Measurements from ENCODE around the gene SRSF3. TPM values are rescaled to one million over a fixed set of nuclear protein-coding genes. Genes with fewer than 3 reads are reported as not detected.

SRSF3 gene
- total RNA-seq, 4 donors from 2014 or later = 98.8 to 239 (median 179) TPM

DNA sequence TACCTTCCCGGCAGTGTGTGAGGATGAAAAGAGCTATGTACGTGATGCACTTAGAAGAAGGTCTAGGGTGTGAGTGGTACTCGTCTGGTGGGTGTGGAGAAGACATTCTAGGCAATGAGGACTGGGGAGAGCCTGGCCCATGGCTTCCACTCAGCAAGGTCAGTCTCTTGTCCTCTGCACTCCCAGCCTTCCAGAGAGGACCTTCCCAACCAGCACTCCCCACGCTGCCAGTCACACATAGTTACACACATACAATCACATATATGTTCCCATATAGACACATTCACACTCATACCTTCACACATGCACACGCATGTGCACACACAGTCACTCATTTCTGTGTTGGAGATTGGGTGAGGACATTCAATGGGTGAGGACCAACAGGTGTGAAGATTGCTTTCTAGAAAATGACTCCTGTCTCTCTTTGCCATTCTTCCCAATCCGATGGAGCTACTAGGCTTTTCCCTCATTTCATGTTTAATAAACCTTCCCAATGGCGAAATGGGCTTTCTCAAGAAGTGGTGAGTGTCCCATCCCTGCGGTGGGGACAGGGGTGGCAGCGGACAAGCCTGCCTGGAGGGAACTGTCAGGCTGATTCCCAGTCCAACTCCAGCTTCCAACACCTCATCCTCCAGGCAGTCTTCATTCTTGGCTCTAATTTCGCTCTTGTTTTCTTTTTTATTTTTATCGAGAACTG, 30.4 kb downstream of the SRSF3 start:
- H3K36me3 ChIP-seq = no peaks in the 10 kb centered on the region
- no peaks in the 10 kb centered on the region for H3K9me3 ChIP-seq
- H3K27ac ChIP-seq = peak overlapping the region; percentile 67 to 73
- H3K27me3 ChIP-seq = no peaks in the 10 kb centered on the region
- intact Hi-C loops (cut with DNase I; ENCODE audit: low total_unique reads) = loop anchor here (5.0 kb wide), 1 partner anchor 58 kb away; no protein-coding TSS in a partner anchor
- no peak for DNase-seq
- peaks cover 15 to 19% of the 10 kb centered on the region in 2 donors for H3K4me1 ChIP-seq
- TF ChIP-seq, protein P1, sequence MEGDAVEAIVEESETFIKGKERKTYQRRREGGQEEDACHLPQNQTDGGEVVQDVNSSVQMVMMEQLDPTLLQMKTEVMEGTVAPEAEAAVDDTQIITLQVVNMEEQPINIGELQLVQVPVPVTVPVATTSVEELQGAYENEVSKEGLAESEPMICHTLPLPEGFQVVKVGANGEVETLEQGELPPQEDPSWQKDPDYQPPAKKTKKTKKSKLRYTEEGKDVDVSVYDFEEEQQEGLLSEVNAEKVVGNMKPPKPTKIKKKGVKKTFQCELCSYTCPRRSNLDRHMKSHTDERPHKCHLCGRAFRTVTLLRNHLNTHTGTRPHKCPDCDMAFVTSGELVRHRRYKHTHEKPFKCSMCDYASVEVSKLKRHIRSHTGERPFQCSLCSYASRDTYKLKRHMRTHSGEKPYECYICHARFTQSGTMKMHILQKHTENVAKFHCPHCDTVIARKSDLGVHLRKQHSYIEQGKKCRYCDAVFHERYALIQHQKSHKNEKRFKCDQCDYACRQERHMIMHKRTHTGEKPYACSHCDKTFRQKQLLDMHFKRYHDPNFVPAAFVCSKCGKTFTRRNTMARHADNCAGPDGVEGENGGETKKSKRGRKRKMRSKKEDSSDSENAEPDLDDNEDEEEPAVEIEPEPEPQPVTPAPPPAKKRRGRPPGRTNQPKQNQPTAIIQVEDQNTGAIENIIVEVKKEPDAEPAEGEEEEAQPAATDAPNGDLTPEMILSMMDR (IDR thresholded peaks at IDR 0.05) = no peak
- no peak for TF ChIP-seq POLR2A (IDR thresholded peaks at IDR 0.05)
- H3K4me3 ChIP-seq = no peak overlapping the region

DNA sequence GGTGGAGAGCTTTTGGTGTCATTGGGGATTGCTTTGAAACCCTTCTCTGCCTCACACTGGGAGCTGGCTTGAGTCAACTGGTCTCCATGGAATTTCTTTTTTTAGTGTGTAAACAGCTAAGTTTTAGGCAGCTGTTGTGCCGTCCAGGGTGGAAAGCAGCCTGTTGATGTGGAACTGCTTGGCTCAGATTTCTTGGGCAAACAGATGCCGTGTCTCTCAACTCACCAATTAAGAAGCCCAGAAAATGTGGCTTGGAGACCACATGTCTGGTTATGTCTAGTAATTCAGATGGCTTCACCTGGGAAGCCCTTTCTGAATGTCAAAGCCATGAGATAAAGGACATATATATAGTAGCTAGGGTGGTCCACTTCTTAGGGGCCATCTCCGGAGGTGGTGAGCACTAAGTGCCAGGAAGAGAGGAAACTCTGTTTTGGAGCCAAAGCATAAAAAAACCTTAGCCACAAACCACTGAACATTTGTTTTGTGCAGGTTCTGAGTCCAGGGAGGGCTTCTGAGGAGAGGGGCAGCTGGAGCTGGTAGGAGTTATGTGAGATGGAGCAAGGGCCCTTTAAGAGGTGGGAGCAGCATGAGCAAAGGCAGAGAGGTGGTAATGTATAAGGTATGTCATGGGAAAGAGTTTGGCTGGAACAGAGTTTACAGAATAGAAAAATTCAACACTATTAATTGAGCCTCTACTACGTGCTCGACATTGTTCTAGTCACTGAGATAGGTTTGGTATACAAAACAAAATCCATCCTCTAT, 31.2 kb downstream of the SRSF3 start:
- Histone ChIP-seq H3K4me1 (peaks cover 15 to 19% of the 10 kb centered on the region in 2 donors), H3K27me3 (no peaks in the 10 kb centered on the region), H3K4me3 (no peak overlapping the region), H3K9me3 (no peaks in the 10 kb centered on the region), H3K27ac (peak overlapping the region; percentile 67 to 73), H3K36me3 (no peaks in the 10 kb centered on the region)
- DNase-seq = peak; percentile 37 to 47
- no peak for TF ChIP-seq POLR2A (IDR thresholded peaks at IDR 0.05)
- TF ChIP-seq, protein P1 (IDR thresholded peaks at IDR 0.05) = no peak
- intact Hi-C loops (cut with DNase I; ENCODE audit: low total_unique reads) = no loop called here

GRCh38 chr6:36626636-36627035, 32.5 kb downstream of the SRSF3 start:
- H3K27me3 ChIP-seq = no peaks in the 10 kb centered on the region
- H3K27ac ChIP-seq = peak overlapping the region; percentile 27 to 86
- no peak overlapping the region for H3K4me3 ChIP-seq
- no peak for DNase-seq
- no peaks in the 10 kb centered on the region for H3K9me3 ChIP-seq
- H3K36me3 ChIP-seq = no peaks in the 10 kb centered on the region
- TF ChIP-seq, protein P1 (IDR thresholded peaks at IDR 0.05) = no peak
- TF ChIP-seq POLR2A (IDR thresholded peaks at IDR 0.05) = no peak
- intact Hi-C loops (cut with DNase I; ENCODE audit: low total_unique reads) = no loop called here
- peaks cover 15 to 19% of the 10 kb centered on the region in 2 donors for H3K4me1 ChIP-seq

DNA sequence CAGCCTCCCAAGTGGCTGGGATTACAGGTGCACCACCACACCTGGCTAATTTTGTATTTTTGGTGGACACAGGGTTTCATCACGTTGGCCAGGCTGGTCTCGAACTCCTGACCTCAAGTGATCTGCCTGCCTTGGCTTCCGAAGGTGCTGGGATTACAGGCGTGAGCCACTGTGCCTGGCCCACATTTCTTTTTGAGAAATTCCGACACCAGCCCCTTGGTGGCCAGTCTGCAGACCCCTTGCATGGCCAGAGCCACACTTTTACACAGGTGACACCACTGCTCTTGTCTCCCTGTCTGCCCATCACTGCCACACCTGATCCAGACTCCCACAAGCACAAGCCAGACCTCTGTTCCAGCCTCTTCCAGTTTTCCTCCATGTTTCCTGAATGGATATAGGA, 33.0 kb downstream of the SRSF3 start:
- intact Hi-C loops (cut with DNase I; ENCODE audit: low total_unique reads) = no loop called here
- H3K27ac ChIP-seq = peak overlapping the region; percentile 79 to 86
- no peak overlapping the region for H3K4me3 ChIP-seq
- peak in 1 of 2 donors; percentile 16 for DNase-seq
- H3K27me3 ChIP-seq = no peaks in the 10 kb centered on the region
- no peaks in the 10 kb centered on the region for H3K36me3 ChIP-seq
- no peak for TF ChIP-seq POLR2A (IDR thresholded peaks at IDR 0.05)
- TF ChIP-seq, protein P1 (IDR thresholded peaks at IDR 0.05) = no peak
- no peaks in the 10 kb centered on the region for H3K9me3 ChIP-seq
- H3K4me1 ChIP-seq = peaks cover 15 to 19% of the 10 kb centered on the region in 2 donors

GRCh38 chr6:36627801-36628246, 33.7 kb downstream of the SRSF3 start:
- H3K4me3 ChIP-seq = no peak overlapping the region

More at GRCh38 chr6:36627801-36628246, 33.7 kb downstream of the SRSF3 start:
- Histone ChIP-seq H3K4me1 (peaks cover 15 to 18% of the 10 kb centered on the region in 2 donors), H3K27me3 (no peaks in the 10 kb centered on the region), H3K36me3 (no peaks in the 10 kb centered on the region), H3K27ac (peak overlapping the region; percentile 79 to 86), H3K9me3 (no peaks in the 10 kb centered on the region)
- intact Hi-C loops (cut with DNase I; ENCODE audit: low total_unique reads) = no loop called here
- peak; percentile 71 to 84 for DNase-seq
- TF ChIP-seq POLR2A (IDR thresholded peaks at IDR 0.05) = no peak
- TF ChIP-seq, protein P1 (IDR thresholded peaks at IDR 0.05) = no peak

All from uterus (tissue), 4 donors.